Sigmoid colon (tissue), 7 donors: ENCODE data around the gene PRB3. TPM values are rescaled to one million over a fixed set of nuclear protein-coding genes. Genes with fewer than 3 reads are reported as not detected.

Experiments
- DNase-seq: peaks from one replicate; pipeline ENCODE4 v3.0.0-alpha.2; 2019
- H3K27ac ChIP-seq, 4 donors: fragments of 200-600 bp; sonication (generic); one replicate each; pipeline ENCODE4 v1.5.1; 2016 to 2019; ENCODE audit warnings: mild to moderate bottlenecking in 1 of 4
- H3K27me3 ChIP-seq, 3 donors: fragments of 200-600 bp; sonication (generic); one replicate each; pipeline ENCODE4 v1.5.1; 2019; ENCODE audit warnings: mild to moderate bottlenecking in 1 of 3
- H3K36me3 ChIP-seq, 4 donors: fragments of 200-600 bp; sonication (generic); one replicate each; pipeline ENCODE4 v1.5.1; 2016 to 2019
- H3K4me1 ChIP-seq, 4 donors: fragments of 200-600 bp; sonication (generic); one replicate each; pipeline ENCODE4 v1.5.1; 2017 to 2019
- H3K4me3 ChIP-seq, 4 donors: fragments of 200-600 bp; sonication (generic); one replicate each; pipeline ENCODE4 v1.5.1; 2017 to 2019; ENCODE audit warnings: mild to moderate bottlenecking in 2 of 4, moderate library complexity in 1 of 4
- H3K9me3 ChIP-seq, 4 donors: fragments of 200-600 bp in 3 of 4; sonication (generic) in 3 of 4; one replicate each; pipeline versions ENCODE4 v1.5.1 to v1.6.1; 2013 to 2019
- CTCF ChIP-seq, 4 experiments: fragments of 450-650 bp in 3 of 4; fragments of 200-600 bp in 1 of 4; IDR thresholded peaks; one replicate each; pipeline ENCODE4 v1.5.1; 2016 to 2019; ENCODE audit warnings: antibody characterized with exemption in 4 of 4, mild to moderate bottlenecking in 3 of 4, moderate library complexity in 2 of 4
- EP300 ChIP-seq, 4 donors: sonication (generic); formaldehyde crosslinking; IDR thresholded peaks; one replicate each; pipeline ENCODE4 v1.6.1; 2017; ENCODE audit warnings: antibody characterized with exemption in 4 of 4
- POLR2A ChIP-seq, 2 donors: fragments of 450-650 bp; IDR thresholded peaks; one replicate each; pipeline ENCODE4 v1.6.1; 2016; ENCODE audit warnings: antibody characterized with exemption in 2 of 2, mild to moderate bottlenecking in 2 of 2, moderate library complexity in 2 of 2
- POLR2AphosphoS5 ChIP-seq, 4 donors: sonication (generic); formaldehyde crosslinking; IDR thresholded peaks; one replicate each; pipeline ENCODE4 v1.6.1; 2017; ENCODE audit warnings: antibody characterized with exemption in 4 of 4
- WGBS, 2 donors: extraction: QIAGEN DNeasy Blood & Tissue Kit; methylation state at CpG; one replicate each; pipeline ENCODE4 v1.1.7; 2013; 5-methylcytosine and 5-hydroxymethylcytosine counted together
- intact Hi-C: fragments of 100-400 bp; cut with DNase I; formaldehyde crosslinking; loops from one replicate; pipeline ENCODE4 v1.15.1; 2023
- polyA plus RNA-seq, 3 donors: library from polyadenylated mRNA; stranded (reverse); fragments of 200-250 nt; gene quantifications; one replicate each; pipeline ENCODE4 v1.2.3, GENCODE V29; 2013
- total RNA-seq, 4 donors: library from RNA; depleted of rRNA; stranded (reverse); fragments of >200 nt; gene quantifications; one replicate each; pipeline ENCODE4 v1.1.0, GENCODE V29; 2016
- donor health status: healthy with polysubstance abuse.
- donor health status: Bipolar disorder and iron deficiency.
- donor health status: healthy.

Gene PRB3
- total and polyA plus RNA-seq, 7 donors, result not detected

- 48 to 54% methylated on average over 5 of the region's 5 CpGs for WGBS, 2 donors
- Histone ChIP-seq H3K27ac (no peak overlapping the region), H3K36me3 (no peaks in the 10 kb centered on the region), H3K4me3 (no peak overlapping the region), H3K4me1 (no peaks in the 10 kb centered on the region), H3K27me3 (no peaks in the 10 kb centered on the region), H3K9me3 (no peaks in the 10 kb centered on the region)
- DNase-seq, result no peak
- TF ChIP-seq POLR2A (IDR thresholded peaks at IDR 0.05) (no peak), POLR2AphosphoS5 (IDR thresholded peaks at IDR 0.05) (no peak), EP300 (IDR thresholded peaks at IDR 0.05) (no peak), CTCF (IDR thresholded peaks at IDR 0.05) (no peak)
- intact Hi-C loops, result no loop called here
Observed at GRCh38 chr12:11228296-11228879, 41.1 kb downstream of the PRB3 start.

GRCh38 chr12:11227373-11227772, 42.1 kb downstream of the PRB3 start:
- WGBS, 2 donors, result 85 to 92% methylated on average over 4 of the region's 4 CpGs
- intact Hi-C loops, result no loop called here

More at GRCh38 chr12:11227373-11227772, 42.1 kb downstream of the PRB3 start:
- Histone ChIP-seq H3K4me3 (no peak overlapping the region), H3K27me3 (no peaks in the 10 kb centered on the region), H3K36me3 (no peaks in the 10 kb centered on the region), H3K27ac (no peak overlapping the region), H3K9me3 (no peaks in the 10 kb centered on the region), H3K4me1 (no peaks in the 10 kb centered on the region)
- no peak for TF ChIP-seq EP300 (IDR thresholded peaks at IDR 0.05)
- no peak for TF ChIP-seq POLR2A (IDR thresholded peaks at IDR 0.05)
- no peak for TF ChIP-seq POLR2AphosphoS5 (IDR thresholded peaks at IDR 0.05)
- TF ChIP-seq CTCF (IDR thresholded peaks at IDR 0.05), result no peak
- no peak for DNase-seq

Other genes starting within 250 kb of the PRB3 start
- gene TAS2R19, start 247.1 kb downstream of the PRB3 start, total RNA-seq, result 1 to 10 TPM; 5.0 to 8.6 (median 6.5) TPM
- gene TAS2R19, start 247.1 kb downstream of the PRB3 start, polyA plus RNA-seq, result under 1 TPM in 1 of 3 donors, not detected in 2; 0.41 TPM
- gene TAS2R31, start 238.3 kb downstream of the PRB3 start, total RNA-seq, result 1 to 10 TPM; 3.9 to 9.2 (median 7.3) TPM
- gene TAS2R31, start 238.3 kb downstream of the PRB3 start, polyA plus RNA-seq, result under 1 TPM in 1 of 3 donors, not detected in 2; 0.44 TPM
- 1 to 10 TPM; 2.3 to 5.0 (median 3.1) TPM for gene TAS2R46, start 207.4 kb downstream of the PRB3 start, total RNA-seq
- under 1 TPM in 1 of 3 donors, not detected in 2; 0.07 TPM for gene TAS2R46, start 207.4 kb downstream of the PRB3 start, polyA plus RNA-seq
- 1 to 10 TPM; 2.1 to 10.0 (median 3.6) TPM for gene TAS2R43, start 177.4 kb downstream of the PRB3 start, total RNA-seq
- gene TAS2R43, start 177.4 kb downstream of the PRB3 start, polyA plus RNA-seq, result not detected
- gene TAS2R30, start 135.1 kb downstream of the PRB3 start, total RNA-seq, result 10 to 100 TPM in 1 of 4 donors, 1 to 10 TPM in 3; 8.1 to 10.5 (median 9.4) TPM
- under 1 TPM in 1 of 3 donors, not detected in 2; 0.36 TPM for gene TAS2R30, start 135.1 kb downstream of the PRB3 start, polyA plus RNA-seq
- 10 to 100 TPM; 11.1 to 17.8 (median 14.3) TPM for gene SMIM10L1, start 98.5 kb downstream of the PRB3 start, total RNA-seq
- 1 to 10 TPM; 7.6 to 8.6 (median 7.8) TPM for gene SMIM10L1, start 98.5 kb downstream of the PRB3 start, polyA plus RNA-seq
- gene TAS2R42, start 82.8 kb downstream of the PRB3 start, total RNA-seq, result not detected
- not detected for gene TAS2R42, start 82.8 kb downstream of the PRB3 start, polyA plus RNA-seq
- gene PRB4, start 40.7 kb upstream of the PRB3 start, total RNA-seq, result not detected
- not detected for gene PRB4, start 40.7 kb upstream of the PRB3 start, polyA plus RNA-seq
- gene PRB2, start 125.9 kb upstream of the PRB3 start, total RNA-seq, result not detected
- gene PRB2, start 125.9 kb upstream of the PRB3 start, polyA plus RNA-seq, result under 1 TPM in 1 of 3 donors, not detected in 2; 0.04 TPM